ENCODE data around the gene TRAK1.

Gene TRAK1

DNA sequence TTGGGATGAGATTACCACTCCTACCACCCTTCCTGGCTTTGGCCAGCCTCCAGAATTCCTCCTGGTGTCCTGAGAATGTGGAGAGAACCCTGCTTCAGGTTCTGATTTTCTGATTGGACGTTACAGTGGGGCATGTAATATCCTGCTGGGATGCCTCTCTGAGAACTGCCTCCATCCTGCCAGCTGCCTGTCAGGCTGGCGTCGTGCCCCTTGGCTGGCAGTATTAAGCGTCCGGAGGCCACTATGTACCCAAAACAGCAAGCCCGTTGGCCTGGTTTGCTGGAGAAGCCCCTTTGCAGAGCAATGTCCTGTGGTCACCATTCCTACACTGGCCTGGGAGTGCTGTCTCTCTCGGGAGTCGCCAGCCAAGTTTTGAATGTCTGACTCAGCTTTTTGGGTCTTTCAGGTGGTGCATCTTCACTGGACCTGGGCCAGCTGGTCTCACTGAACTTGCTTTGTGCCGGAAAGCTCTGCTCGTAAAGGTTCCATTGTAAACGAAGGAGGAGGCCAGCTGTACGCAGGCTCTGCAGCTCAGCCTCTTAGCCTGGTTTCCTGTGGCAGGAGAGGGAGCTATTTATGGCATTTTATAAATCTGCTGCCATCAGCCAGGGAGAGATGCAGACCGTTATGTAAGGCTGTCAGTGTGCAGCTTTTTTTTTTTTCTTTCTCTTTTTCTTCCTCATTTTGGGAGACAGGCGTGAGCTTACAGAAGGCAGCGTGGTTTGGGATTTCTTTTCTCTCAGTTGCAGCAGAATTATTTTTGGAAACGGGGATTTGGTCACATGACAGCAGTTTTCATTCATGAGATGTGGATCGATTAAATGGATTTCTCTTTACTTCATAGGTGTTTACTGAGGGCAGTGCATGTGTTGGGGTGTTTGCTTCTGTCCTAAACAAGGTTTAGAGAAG is 19.0 kb upstream of the TRAK1 start:
- Histone ChIP-seq H3K9ac (ENCODE audit: low read depth, low read length) (no peak overlapping the region), H3K4me3 (ENCODE audit: low read depth, low read length) (no peak overlapping the region), H3K27me3 (ENCODE audit: control insufficient read depth, insufficient read depth, low read length) (no peaks in the 10 kb centered on the region), H3K36me3 (ENCODE audit: control insufficient read depth, insufficient read depth, low read length) (no peaks in the 10 kb centered on the region), H3K4me1 (ENCODE audit: control insufficient read depth, insufficient read depth, low read length) (peaks cover 14% of the 10 kb centered on the region), H3K9me3 (ENCODE audit: control insufficient read depth, insufficient read depth, low read length) (no peaks in the 10 kb centered on the region)

DNA sequence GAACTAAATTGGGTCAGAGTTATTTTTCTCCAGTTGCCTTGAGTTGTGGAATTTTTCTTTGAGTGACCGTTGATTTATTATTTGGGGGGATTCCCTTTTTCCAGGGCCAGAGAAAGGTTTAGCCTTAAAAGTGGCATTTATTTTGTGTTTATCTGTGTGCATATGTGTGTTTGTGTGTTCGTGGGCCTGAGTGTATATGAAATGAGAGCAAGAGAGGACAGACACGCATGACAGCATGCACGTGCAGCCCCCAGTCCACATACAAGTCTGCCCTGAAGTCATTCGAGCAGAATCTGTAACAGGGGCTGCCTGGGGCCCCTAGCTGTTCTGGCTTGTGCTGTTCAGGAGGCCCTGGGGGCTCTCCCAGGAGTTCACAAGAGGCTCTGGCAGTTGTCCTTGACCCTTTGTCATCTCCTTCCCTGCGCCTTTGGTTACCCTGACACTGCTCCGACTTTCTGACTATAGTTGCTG is 18.3 kb upstream of the TRAK1 start:
- Histone ChIP-seq H3K9ac (ENCODE audit: low read depth, low read length) (no peak overlapping the region), H3K4me1 (ENCODE audit: control insufficient read depth, insufficient read depth, low read length) (peaks cover 11% of the 10 kb centered on the region), H3K9me3 (ENCODE audit: control insufficient read depth, insufficient read depth, low read length) (no peaks in the 10 kb centered on the region), H3K27me3 (ENCODE audit: control insufficient read depth, insufficient read depth, low read length) (no peaks in the 10 kb centered on the region), H3K4me3 (ENCODE audit: low read depth, low read length) (no peak overlapping the region), H3K36me3 (ENCODE audit: control insufficient read depth, insufficient read depth, low read length) (no peaks in the 10 kb centered on the region)

DNA sequence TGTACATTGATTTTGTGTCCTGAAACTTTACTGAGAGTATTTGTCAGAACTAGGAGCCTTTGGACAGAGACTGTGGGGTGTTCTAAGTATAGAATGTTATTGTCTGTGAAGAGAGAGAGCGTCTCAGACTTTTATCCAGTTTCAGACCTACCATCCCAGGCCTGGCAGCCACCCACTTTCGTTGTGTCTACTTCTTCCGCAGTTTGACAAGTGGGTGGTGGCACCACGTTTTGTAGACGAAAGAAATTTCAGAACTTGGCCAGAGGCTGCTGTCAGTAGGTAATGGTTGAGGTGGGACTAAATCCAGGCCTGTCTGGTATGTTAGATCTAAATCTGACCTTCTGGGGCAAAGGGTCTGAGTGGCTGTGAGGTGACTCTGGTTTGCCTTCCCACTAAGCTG is 13.4 kb upstream of the TRAK1 start:
- Histone ChIP-seq H3K4me3 (ENCODE audit: low read depth, low read length) (no peak overlapping the region), H3K27me3 (ENCODE audit: control insufficient read depth, insufficient read depth, low read length) (no peaks in the 10 kb centered on the region)

DNA sequence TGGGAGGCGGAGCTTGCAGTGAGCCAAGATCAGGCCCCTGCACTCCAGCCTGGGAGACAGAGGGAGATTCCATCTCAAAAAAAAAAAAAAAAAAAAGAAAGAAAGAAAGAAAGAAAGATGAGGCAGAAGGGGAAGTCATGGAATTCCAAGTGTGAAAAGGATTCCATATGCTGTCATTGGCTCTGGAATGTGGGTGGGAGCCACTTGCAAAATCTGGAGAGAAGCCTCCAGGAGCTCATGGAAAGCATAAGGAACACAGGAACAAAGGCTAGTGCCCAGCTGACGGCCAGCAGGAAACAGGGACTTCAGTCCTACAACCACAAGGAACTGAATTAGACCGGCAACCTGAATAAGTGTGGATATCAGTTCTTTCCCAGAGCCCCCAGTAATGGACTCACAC is 12.5 kb upstream of the TRAK1 start:
- H3K27me3 ChIP-seq (ENCODE audit: control insufficient read depth, insufficient read depth, low read length) = no peaks in the 10 kb centered on the region
- H3K4me3 ChIP-seq (ENCODE audit: low read depth, low read length) = no peak overlapping the region
- no peak overlapping the region for H3K9ac ChIP-seq (ENCODE audit: low read depth, low read length)
- no peaks in the 10 kb centered on the region for H3K9me3 ChIP-seq (ENCODE audit: control insufficient read depth, insufficient read depth, low read length)
- no peaks in the 10 kb centered on the region for H3K36me3 ChIP-seq (ENCODE audit: control insufficient read depth, insufficient read depth, low read length)
- H3K4me1 ChIP-seq (ENCODE audit: control insufficient read depth, insufficient read depth, low read length) = peaks cover 14% of the 10 kb centered on the region

More for the DNA sequence above, 13.4 kb upstream of the TRAK1 start:
- Histone ChIP-seq H3K9me3 (ENCODE audit: control insufficient read depth, insufficient read depth, low read length) (no peaks in the 10 kb centered on the region), H3K9ac (ENCODE audit: low read depth, low read length) (no peak overlapping the region), H3K4me1 (ENCODE audit: control insufficient read depth, insufficient read depth, low read length) (peaks cover 14% of the 10 kb centered on the region), H3K36me3 (ENCODE audit: control insufficient read depth, insufficient read depth, low read length) (no peaks in the 10 kb centered on the region)

DNA sequence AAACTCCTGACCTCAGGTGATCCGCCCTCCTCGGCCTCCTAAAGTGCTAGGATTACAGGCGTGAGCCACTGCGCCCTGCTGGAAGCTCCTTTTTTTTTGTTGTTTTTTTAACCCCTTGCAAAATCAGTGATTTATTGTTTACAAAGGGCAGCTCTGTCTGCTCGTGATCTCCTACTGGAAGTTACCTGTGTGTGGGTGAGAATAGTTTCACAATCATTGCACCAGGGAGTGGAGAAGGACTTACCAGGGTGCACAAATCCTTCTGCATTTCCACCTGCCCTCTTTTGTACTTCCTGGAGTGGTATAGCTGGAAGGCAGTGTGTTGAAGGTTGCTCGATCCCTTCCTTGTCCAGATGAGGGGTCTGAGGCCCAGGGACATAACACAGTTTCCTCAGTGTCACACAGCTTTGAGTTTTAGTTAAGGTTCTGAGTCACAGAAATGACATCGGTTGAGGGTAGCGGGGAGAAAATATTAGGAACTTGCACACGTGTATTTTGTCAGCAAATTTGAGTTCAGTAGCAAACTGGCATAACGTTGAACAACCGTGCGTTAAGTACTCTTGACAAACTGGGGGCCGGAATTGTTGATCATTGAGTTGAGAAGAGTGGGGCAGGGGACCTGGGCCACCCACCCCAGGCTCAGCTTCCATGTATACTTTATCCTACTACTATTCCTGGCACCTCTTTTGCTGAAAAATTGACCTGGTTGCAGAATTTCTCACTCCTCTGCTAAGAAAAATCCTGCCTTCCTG is 11.3 kb upstream of the TRAK1 start:
- Histone ChIP-seq H3K27me3 (ENCODE audit: control insufficient read depth, insufficient read depth, low read length) (no peaks in the 10 kb centered on the region), H3K9ac (ENCODE audit: low read depth, low read length) (no peak overlapping the region), H3K4me3 (ENCODE audit: low read depth, low read length) (no peak overlapping the region), H3K4me1 (ENCODE audit: control insufficient read depth, insufficient read depth, low read length) (peaks cover 14% of the 10 kb centered on the region), H3K9me3 (ENCODE audit: control insufficient read depth, insufficient read depth, low read length) (no peaks in the 10 kb centered on the region), H3K36me3 (ENCODE audit: control insufficient read depth, insufficient read depth, low read length) (no peaks in the 10 kb centered on the region)

DNA sequence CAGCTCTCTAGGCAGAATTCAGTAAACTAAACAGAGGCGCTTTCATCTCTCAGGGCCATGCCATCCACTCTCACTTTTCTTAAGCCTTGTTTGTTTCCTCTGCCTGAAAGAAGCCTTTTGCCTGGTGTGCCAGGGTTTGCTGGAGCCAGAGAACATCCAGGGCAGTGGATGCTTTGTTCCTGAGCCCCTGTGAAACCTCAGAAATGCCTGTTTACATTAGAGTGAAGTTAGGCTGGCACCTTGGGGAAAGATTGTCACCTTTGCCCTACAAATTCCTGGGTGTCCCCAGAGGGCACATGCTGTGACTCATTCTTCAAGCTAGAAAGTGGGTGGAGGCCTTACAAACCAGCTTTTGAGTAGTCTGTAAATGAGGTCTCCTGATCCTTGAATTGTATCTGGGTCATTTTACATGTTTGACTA is 10.7 kb upstream of the TRAK1 start:
- no peaks in the 10 kb centered on the region for H3K27me3 ChIP-seq (ENCODE audit: control insufficient read depth, insufficient read depth, low read length)
- H3K4me1 ChIP-seq (ENCODE audit: control insufficient read depth, insufficient read depth, low read length) = peaks cover 14% of the 10 kb centered on the region
- no peaks in the 10 kb centered on the region for H3K9me3 ChIP-seq (ENCODE audit: control insufficient read depth, insufficient read depth, low read length)
- no peaks in the 10 kb centered on the region for H3K36me3 ChIP-seq (ENCODE audit: control insufficient read depth, insufficient read depth, low read length)
- no peak overlapping the region for H3K4me3 ChIP-seq (ENCODE audit: low read depth, low read length)
- H3K9ac ChIP-seq (ENCODE audit: low read depth, low read length) = no peak overlapping the region

DNA sequence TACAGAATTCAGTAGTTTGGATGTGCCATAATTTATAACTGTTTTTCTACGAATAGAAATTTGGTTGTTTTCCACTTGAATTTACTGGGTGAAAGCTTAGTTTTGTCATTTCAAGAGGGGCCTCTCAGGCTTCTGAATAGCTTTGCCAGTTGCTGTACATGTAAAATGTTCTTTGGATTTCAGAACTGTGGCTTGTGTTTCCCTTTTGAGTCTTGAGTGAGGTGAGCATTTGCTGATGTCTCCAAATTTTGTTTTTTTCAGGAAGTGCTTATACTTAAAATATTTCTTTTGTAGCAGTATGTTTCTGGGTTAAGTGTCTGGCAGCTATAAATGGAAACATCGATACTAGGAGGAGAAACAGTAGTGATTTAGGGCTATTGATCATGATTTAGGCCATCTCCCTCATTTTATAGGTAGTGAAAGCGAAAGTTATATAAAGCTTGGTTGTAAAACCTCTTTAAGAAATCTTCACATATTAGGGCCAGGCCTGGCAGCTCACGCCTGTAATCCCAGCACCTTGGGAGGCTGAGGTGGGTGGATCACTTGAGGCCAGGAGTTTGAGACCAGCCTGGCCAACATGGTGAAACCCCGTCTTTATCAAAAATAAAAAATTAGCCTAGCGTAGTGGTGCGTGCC is 9.2 kb upstream of the TRAK1 start:
- Histone ChIP-seq H3K4me3 (ENCODE audit: low read depth, low read length) (no peak overlapping the region), H3K9ac (ENCODE audit: low read depth, low read length) (no peak overlapping the region), H3K27me3 (ENCODE audit: control insufficient read depth, insufficient read depth, low read length) (no peaks in the 10 kb centered on the region), H3K36me3 (ENCODE audit: control insufficient read depth, insufficient read depth, low read length) (peaks cover under 1% of the 10 kb centered on the region), H3K4me1 (ENCODE audit: control insufficient read depth, insufficient read depth, low read length) (peaks cover 14% of the 10 kb centered on the region), H3K9me3 (ENCODE audit: control insufficient read depth, insufficient read depth, low read length) (no peaks in the 10 kb centered on the region)

DNA sequence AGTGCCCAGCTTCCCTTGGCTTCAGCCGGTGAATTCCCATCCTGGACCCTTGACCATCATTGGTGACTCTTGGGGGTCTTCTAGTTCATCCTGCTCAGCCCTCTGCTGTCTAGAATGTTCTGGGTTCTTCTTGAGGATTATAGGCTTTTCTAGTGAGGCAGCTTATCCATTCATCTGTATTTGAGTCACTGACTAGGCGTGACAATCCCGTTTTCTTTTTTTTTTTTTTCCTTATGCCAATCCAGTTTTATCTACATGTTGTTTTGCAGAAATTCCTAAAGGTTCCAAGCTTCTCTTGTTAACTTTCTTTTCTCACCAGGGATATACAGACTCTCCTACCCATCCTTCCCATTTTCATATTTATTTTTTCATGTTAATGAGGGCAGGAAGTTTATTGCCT is 6.6 kb upstream of the TRAK1 start:
- Histone ChIP-seq H3K27me3 (ENCODE audit: control insufficient read depth, insufficient read depth, low read length) (no peaks in the 10 kb centered on the region), H3K4me3 (ENCODE audit: low read depth, low read length) (no peak overlapping the region), H3K9me3 (ENCODE audit: control insufficient read depth, insufficient read depth, low read length) (no peaks in the 10 kb centered on the region), H3K9ac (ENCODE audit: low read depth, low read length) (no peak overlapping the region), H3K36me3 (ENCODE audit: control insufficient read depth, insufficient read depth, low read length) (peaks cover 7% of the 10 kb centered on the region), H3K4me1 (ENCODE audit: control insufficient read depth, insufficient read depth, low read length) (peaks cover 14% of the 10 kb centered on the region)

DNA sequence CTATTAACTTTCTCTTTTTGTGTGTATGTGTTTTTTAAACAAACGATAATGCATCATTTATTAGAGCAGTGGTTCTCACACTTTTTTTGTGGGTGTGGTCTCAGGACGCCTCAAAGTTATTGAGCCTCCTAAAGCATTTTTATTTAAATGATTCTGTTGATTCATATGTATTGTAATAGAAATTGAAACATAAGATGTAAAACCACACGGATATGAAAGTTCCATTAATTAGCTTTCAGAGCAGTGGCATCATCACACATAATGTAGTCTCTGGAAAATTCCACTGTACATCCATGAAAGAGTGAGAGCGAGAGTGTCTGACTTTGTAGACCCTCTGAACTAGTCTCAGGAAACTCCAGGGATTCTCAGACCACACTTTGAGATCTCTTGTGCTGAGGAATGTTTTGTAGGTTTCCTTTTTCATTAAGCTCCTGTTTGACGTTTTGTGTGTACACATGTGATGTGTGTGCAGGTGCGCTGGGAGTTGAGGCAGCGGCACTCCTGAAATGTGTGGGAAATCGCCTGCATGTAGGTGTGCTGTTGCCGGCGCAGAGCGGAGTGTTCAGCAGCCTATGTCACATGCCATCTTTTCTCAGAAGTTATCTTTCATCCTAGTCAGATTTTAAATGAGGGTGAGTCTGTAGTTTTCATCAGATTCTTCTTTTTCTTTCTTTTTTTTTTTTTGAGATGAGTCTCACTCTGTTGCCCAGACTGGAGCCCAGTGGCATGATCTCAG is 5.3 kb upstream of the TRAK1 start:
- no peaks in the 10 kb centered on the region for H3K27me3 ChIP-seq (ENCODE audit: control insufficient read depth, insufficient read depth, low read length)
- no peak overlapping the region for H3K9ac ChIP-seq (ENCODE audit: low read depth, low read length)
- H3K4me1 ChIP-seq (ENCODE audit: control insufficient read depth, insufficient read depth, low read length) = peaks cover 3% of the 10 kb centered on the region
- peaks cover 7% of the 10 kb centered on the region for H3K36me3 ChIP-seq (ENCODE audit: control insufficient read depth, insufficient read depth, low read length)
- H3K9me3 ChIP-seq (ENCODE audit: control insufficient read depth, insufficient read depth, low read length) = no peaks in the 10 kb centered on the region
- no peak overlapping the region for H3K4me3 ChIP-seq (ENCODE audit: low read depth, low read length)

DNA sequence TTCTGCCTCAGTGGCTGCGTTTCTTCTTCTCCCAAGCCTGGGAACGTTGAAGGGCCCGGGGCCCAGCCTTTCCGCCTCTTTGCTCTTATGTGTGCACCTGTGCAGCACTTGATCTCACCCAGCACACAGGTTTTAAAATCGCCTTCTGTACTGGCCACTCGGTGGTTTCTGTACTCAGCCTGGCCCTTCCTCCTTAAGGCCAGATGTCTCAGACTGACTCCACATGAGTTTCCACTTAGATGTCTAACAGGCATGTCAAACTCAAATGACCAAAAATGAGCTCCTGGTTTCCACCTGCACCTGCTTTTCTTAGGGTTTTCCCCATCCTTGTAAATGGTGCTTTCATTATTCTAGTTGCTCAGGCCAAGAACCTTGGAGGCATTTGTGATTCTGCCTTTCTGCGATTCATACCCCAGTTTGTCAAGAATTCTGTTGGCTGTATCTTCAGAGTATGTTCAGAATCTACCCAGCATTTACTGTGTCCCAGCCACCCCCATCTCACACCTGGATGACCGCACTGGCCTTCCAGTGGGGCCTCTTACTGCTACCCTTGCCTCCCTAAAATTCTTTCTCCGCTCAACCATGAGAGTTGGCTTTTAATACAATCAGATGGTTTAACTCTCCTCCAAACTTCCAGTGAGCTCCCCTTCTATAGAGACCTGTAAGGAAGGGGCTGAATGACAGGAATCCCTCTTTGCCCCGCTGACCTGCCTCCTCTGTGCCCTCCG is 2.2 kb upstream of the TRAK1 start:
- no peak overlapping the region for H3K9ac ChIP-seq (ENCODE audit: low read depth, low read length)
- H3K27me3 ChIP-seq (ENCODE audit: control insufficient read depth, insufficient read depth, low read length) = no peaks in the 10 kb centered on the region
- no peaks in the 10 kb centered on the region for H3K9me3 ChIP-seq (ENCODE audit: control insufficient read depth, insufficient read depth, low read length)
- H3K4me1 ChIP-seq (ENCODE audit: control insufficient read depth, insufficient read depth, low read length) = no peaks in the 10 kb centered on the region
- H3K4me3 ChIP-seq (ENCODE audit: low read depth, low read length) = no peak overlapping the region
- peaks cover 14% of the 10 kb centered on the region for H3K36me3 ChIP-seq (ENCODE audit: control insufficient read depth, insufficient read depth, low read length)

DNA sequence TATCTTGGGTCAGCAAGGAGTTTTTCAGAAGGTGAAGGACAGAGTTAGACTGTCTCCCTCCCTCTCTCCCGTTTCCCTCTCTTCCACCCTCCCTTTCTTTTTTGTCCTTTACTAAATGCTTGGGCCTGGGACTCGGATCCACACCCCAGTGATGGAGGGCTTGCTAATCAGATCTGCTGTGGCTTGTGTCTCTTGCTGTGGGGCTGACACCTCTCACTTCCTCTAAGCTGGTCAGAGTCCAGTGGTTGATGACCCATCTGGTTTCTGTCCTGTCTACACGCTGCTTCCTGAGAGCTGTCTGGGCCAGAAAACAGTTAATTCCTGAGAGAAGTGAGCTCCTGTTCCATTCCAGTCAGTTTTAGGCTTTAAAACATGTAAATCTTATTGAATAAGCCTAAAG is 849 bp downstream of the TRAK1 start:
- no peak overlapping the region for H3K9ac ChIP-seq (ENCODE audit: low read depth, low read length)
- no peaks in the 10 kb centered on the region for H3K9me3 ChIP-seq (ENCODE audit: control insufficient read depth, insufficient read depth, low read length)

More for the DNA sequence above, 849 bp downstream of the TRAK1 start:
- no peaks in the 10 kb centered on the region for H3K27me3 ChIP-seq (ENCODE audit: control insufficient read depth, insufficient read depth, low read length)
- no peak overlapping the region for H3K4me3 ChIP-seq (ENCODE audit: low read depth, low read length)
- peaks cover 14% of the 10 kb centered on the region for H3K36me3 ChIP-seq (ENCODE audit: control insufficient read depth, insufficient read depth, low read length)
- H3K4me1 ChIP-seq (ENCODE audit: control insufficient read depth, insufficient read depth, low read length) = no peaks in the 10 kb centered on the region
